ENCODE data around the gene ACOT9. TPM values are rescaled to one million over a fixed set of nuclear protein-coding genes. Genes with fewer than 3 reads are reported as not detected.

ACOT9 gene, protein sequence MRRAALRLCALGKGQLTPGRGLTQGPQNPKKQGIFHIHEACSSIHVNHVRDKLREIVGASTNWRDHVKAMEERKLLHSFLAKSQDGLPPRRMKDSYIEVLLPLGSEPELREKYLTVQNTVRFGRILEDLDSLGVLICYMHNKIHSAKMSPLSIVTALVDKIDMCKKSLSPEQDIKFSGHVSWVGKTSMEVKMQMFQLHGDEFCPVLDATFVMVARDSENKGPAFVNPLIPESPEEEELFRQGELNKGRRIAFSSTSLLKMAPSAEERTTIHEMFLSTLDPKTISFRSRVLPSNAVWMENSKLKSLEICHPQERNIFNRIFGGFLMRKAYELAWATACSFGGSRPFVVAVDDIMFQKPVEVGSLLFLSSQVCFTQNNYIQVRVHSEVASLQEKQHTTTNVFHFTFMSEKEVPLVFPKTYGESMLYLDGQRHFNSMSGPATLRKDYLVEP
- total RNA-seq (51.6 TPM), polyA plus RNA-seq (10 to 100 TPM; 20.0 to 33.0 (median 24.4) TPM)

DNA sequence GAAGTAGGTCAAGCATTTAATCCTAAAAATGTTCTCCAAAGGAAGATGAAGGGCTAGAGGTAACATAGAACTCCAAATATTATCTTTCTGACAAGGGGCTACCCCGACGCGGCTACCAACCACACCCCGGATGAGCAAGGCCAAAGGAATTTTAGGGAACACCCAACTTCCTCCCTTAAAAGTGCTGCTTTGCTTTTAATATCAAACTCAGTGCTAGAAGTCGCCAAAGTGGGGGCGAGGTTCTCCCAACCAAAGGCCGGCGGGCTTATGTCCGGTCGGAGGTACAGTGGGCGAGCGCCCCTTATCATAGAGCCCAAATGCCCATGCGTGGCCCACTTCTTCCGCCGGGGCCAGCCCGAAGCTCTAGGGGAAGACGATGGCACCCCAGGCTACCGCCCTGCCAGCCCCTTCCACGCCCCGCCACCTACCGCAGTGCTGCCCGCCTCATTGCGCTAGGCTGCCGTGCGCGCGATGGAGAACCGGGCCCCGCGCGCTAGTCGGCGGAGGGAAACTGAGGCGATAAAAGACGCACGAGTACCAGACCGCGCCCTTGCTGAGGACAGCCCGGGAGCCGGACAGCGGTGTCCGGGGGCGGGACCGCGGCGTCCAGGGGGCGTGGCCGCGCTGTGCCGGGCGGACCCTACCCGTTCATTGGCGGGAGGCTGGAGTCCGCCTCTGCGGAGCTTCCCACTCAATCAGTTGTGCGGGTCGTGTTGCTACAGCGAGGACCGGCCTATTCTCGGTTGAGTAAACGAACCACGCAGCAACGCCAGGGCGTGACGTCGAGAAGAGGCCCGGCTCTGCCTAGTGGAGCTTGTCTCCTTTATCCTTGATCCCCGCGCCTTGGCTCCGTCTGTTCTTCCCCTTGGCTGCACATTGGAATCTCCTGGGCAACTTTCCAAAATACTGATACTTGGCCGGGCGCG, at the start of gene ACOT9:
Gene ACOT9, minus strand, starts transcription at position 580 of the 926 bp plus-strand sequence. Its CDS starts 132 bp downstream, at position 448.
- DNase-seq, result peak; percentile 68 to 81 (median 75)
- no peaks in the 10 kb centered on the region for H3K27me3 ChIP-seq (ENCODE audit: control insufficient read depth, insufficient read depth, low read length)
- peak within 1 kb of the TSS; percentile 65 for H3K27ac ChIP-seq (ENCODE audit: insufficient read depth, low read length, poor library complexity, severe bottlenecking)
- Mint-ChIP-seq H3K4me3 (peak within 1 kb of the TSS; percentile 88 to 96 (median 92)), H3K4me1 (peaks cover 0 to 47% (median 23%) of the 10 kb centered on the region in 4 donors), H3K27me3 (no peaks in the 10 kb centered on the region), H3K27ac (peak within 1 kb of the TSS; percentile 86 to 93 (median 92)), H3K36me3 (no peaks in the 10 kb centered on the region), H3K9me3 (peaks cover 0 to 2% (median 0%) of the 10 kb centered on the region in 7 donors)
- H3K4me1 ChIP-seq (ENCODE audit: control insufficient read depth, insufficient read depth, low read length, poor library complexity, severe bottlenecking), result peaks cover 20% of the 10 kb centered on the region
- ATAC-seq (ENCODE audit: low read depth in 2 of 2), result peak; percentile 82 to 84
- H3K9me3 ChIP-seq (ENCODE audit: control insufficient read depth in 2 of 2, low read length in 2 of 2), result no peaks in the 10 kb centered on the region
- H3K4me3 ChIP-seq (ENCODE audit: low read depth, low read length), result peak within 1 kb of the TSS; percentile 88
- H3K36me3 ChIP-seq (ENCODE audit: control insufficient read depth, insufficient read depth, low read length), result no peaks in the 10 kb centered on the region

DNA sequence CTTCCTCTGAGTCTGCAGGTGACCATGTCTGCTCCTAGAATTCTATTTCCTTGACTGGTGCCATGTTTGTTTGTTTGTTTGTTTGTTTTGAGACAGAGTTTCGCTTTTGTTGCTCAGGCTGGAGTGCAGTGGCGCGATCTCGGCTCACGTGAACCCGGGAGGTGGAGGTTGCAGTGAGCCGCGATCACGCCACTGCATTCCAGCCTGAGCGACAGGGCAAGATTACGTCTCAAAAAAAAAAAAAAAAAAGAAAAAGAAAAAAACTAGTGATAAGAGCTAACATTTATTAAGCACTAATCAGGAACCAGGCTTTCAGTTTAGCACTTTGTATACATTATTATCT, 47.0 kb upstream of the ACOT9 start:
- Histone ChIP-seq H3K27me3 (ENCODE audit: control insufficient read depth, insufficient read depth, low read length) (no peaks in the 10 kb centered on the region), H3K27ac (ENCODE audit: insufficient read depth, low read length, poor library complexity, severe bottlenecking) (no peak overlapping the region), H3K4me1 (ENCODE audit: control insufficient read depth, insufficient read depth, low read length, poor library complexity, severe bottlenecking) (no peaks in the 10 kb centered on the region), H3K36me3 (ENCODE audit: control insufficient read depth, insufficient read depth, low read length) (peaks cover 7% of the 10 kb centered on the region), H3K4me3 (ENCODE audit: low read depth, low read length) (no peak overlapping the region), H3K9me3 (ENCODE audit: control insufficient read depth in 2 of 2, low read length in 2 of 2) (no peaks in the 10 kb centered on the region)
- Mint-ChIP-seq H3K4me3 (no peak overlapping the region), H3K9me3 (peaks cover 0 to 1% (median 0%) of the 10 kb centered on the region in 7 donors), H3K4me1 (peaks cover 5 to 11% (median 7%) of the 10 kb centered on the region in 4 donors), H3K27me3 (no peaks in the 10 kb centered on the region), H3K27ac (no peak overlapping the region), H3K36me3 (peaks cover 10% of the 10 kb centered on the region)
- no peak for DNase-seq
- ATAC-seq (ENCODE audit: low read depth in 2 of 2), result no peak

DNA sequence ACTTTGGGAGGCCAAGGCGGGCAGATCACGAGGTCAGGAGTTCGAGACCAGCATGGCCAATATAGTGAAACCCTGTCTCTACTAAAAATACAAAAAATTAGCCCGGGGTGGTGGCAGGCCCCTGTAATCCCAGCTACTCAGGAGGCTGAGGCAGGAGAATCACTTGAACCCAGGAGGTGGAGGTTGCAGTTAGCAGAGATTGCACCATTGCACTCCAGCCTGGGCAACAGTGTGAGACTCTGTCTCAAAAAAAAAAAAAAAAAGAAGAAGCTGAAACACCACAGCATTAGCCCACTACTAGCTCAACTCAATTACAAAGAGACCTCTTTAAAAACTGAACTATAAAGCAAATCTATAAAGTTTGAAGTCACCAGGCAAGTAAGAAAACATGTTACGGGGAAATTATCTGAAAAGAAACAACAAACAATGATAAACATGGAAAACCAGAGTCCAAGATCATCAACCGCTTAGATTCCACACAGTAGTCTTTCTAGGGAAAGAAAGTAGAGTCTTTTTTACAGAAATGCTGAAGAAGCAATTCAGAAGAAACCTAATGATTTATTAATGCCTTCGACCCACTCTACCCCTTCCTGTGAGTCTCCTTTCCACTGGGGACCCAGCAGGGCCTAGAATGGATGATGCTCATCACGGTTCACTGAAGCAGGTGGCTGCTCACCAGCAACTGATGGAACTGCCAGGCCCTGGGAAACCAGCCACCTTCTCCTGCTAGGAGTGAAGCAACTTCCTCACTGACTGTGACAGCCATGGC, 46.5 kb upstream of the ACOT9 start:
- H3K9me3 ChIP-seq (ENCODE audit: control insufficient read depth in 2 of 2, low read length in 2 of 2), result no peaks in the 10 kb centered on the region
- H3K9me3 Mint-ChIP-seq, result peaks cover 0 to 1% (median 0%) of the 10 kb centered on the region in 7 donors
- H3K27me3 ChIP-seq (ENCODE audit: control insufficient read depth, insufficient read depth, low read length), result no peaks in the 10 kb centered on the region
- no peak overlapping the region for H3K4me3 ChIP-seq (ENCODE audit: low read depth, low read length)
- H3K4me3 Mint-ChIP-seq, result no peak overlapping the region
- H3K27ac ChIP-seq (ENCODE audit: insufficient read depth, low read length, poor library complexity, severe bottlenecking), result no peak overlapping the region
- H3K4me1 Mint-ChIP-seq, result peaks cover 5 to 16% (median 10%) of the 10 kb centered on the region in 4 donors
- H3K36me3 ChIP-seq (ENCODE audit: control insufficient read depth, insufficient read depth, low read length), result peaks cover 10% of the 10 kb centered on the region
- no peak for ATAC-seq (ENCODE audit: low read depth in 2 of 2)
- H3K4me1 ChIP-seq (ENCODE audit: control insufficient read depth, insufficient read depth, low read length, poor library complexity, severe bottlenecking), result peaks cover 4% of the 10 kb centered on the region
- no peak for DNase-seq
- H3K36me3 Mint-ChIP-seq, result peaks cover 11% of the 10 kb centered on the region
- H3K27ac Mint-ChIP-seq, result no peak overlapping the region
- H3K27me3 Mint-ChIP-seq, result no peaks in the 10 kb centered on the region

DNA sequence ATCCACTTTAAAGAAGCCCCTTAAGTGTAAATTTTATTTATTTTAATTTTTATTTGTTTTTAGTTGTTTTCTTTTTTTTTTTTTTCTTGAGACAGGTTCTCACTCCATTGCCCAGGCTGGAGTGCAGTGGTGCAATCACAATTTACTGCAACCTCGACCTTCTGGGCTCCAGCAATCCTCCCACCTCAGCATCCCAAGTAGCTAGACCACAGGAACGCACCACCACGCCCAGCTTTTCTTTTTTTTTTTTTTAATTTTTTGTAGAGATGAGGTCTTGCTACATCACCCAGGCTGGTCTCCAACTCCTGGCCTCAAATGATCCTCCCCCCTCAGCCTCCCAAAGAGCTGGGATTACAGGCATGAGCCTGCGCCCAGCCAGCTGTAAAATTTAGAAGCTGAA, 45.9 kb upstream of the ACOT9 start:
- Histone ChIP-seq H3K4me3 (ENCODE audit: low read depth, low read length) (no peak overlapping the region), H3K27me3 (ENCODE audit: control insufficient read depth, insufficient read depth, low read length) (no peaks in the 10 kb centered on the region), H3K36me3 (ENCODE audit: control insufficient read depth, insufficient read depth, low read length) (peaks cover 10% of the 10 kb centered on the region), H3K4me1 (ENCODE audit: control insufficient read depth, insufficient read depth, low read length, poor library complexity, severe bottlenecking) (peaks cover 6% of the 10 kb centered on the region), H3K27ac (ENCODE audit: insufficient read depth, low read length, poor library complexity, severe bottlenecking) (no peak overlapping the region), H3K9me3 (ENCODE audit: control insufficient read depth in 2 of 2, low read length in 2 of 2) (no peaks in the 10 kb centered on the region)
- ATAC-seq (ENCODE audit: low read depth in 2 of 2) (no peak), DNase-seq (no peak)
- Mint-ChIP-seq H3K4me3 (no peak overlapping the region), H3K9me3 (peaks cover 0 to 1% (median 0%) of the 10 kb centered on the region in 7 donors), H3K4me1 (peaks cover 8 to 23% (median 13%) of the 10 kb centered on the region in 4 donors), H3K27ac (no peak overlapping the region), H3K27me3 (no peaks in the 10 kb centered on the region), H3K36me3 (peaks cover 14% of the 10 kb centered on the region)

DNA sequence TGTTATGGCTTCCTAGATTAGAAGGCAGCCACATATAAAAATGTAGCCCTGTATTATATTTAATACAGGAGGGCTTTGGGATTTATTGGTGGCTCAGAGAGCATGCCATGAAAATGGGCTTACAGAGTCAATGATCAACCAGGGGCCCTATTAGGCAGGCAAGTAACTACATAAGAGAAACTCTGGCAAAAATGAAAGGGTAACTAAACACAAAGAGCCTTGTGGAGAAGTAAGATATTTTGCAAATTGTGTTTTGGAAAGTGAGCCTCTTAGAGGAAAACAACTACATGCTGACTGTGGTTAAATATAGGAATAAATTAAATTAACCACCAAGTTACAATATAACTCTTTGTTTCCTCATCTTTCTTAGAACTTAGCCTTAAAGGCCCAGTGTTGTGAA, 45.4 kb upstream of the ACOT9 start:
- peaks cover 0 to 1% (median 0%) of the 10 kb centered on the region in 7 donors for H3K9me3 Mint-ChIP-seq
- no peak overlapping the region for H3K27ac Mint-ChIP-seq
- Histone ChIP-seq H3K27ac (ENCODE audit: insufficient read depth, low read length, poor library complexity, severe bottlenecking) (no peak overlapping the region), H3K4me3 (ENCODE audit: low read depth, low read length) (no peak overlapping the region), H3K9me3 (ENCODE audit: control insufficient read depth in 2 of 2, low read length in 2 of 2) (no peaks in the 10 kb centered on the region), H3K27me3 (ENCODE audit: control insufficient read depth, insufficient read depth, low read length) (no peaks in the 10 kb centered on the region), H3K4me1 (ENCODE audit: control insufficient read depth, insufficient read depth, low read length, poor library complexity, severe bottlenecking) (peaks cover 6% of the 10 kb centered on the region), H3K36me3 (ENCODE audit: control insufficient read depth, insufficient read depth, low read length) (peaks cover 10% of the 10 kb centered on the region)
- peaks cover 8 to 27% (median 14%) of the 10 kb centered on the region in 4 donors for H3K4me1 Mint-ChIP-seq
- ATAC-seq (ENCODE audit: low read depth in 2 of 2) (no peak), DNase-seq (no peak)
- peak overlapping the region in 2 of 4 donors; percentile 42 to 71 for H3K4me3 Mint-ChIP-seq
- peaks cover 17% of the 10 kb centered on the region for H3K36me3 Mint-ChIP-seq
- H3K27me3 Mint-ChIP-seq, result no peaks in the 10 kb centered on the region

DNA sequence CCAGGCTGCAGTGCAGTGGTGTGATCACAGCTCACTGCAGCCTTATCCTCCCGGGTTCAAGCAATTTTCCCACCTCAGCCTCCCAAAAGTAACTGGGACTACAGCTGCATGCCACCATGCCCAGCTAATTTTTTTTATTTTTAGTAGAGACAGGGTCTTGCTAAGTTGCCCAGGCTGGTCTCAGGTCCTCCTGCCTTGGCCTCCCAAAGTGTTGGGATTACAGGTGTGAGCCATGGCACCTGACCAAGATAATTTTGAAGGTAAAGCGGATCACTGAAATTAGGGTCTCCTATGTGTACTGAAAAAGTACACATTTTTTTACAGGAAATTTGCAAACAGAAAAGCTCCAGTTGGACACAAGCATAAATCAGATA, 44.7 kb upstream of the ACOT9 start:
- Histone ChIP-seq H3K27ac (ENCODE audit: insufficient read depth, low read length, poor library complexity, severe bottlenecking) (no peak overlapping the region), H3K4me3 (ENCODE audit: low read depth, low read length) (no peak overlapping the region), H3K9me3 (ENCODE audit: control insufficient read depth in 2 of 2, low read length in 2 of 2) (no peaks in the 10 kb centered on the region), H3K4me1 (ENCODE audit: control insufficient read depth, insufficient read depth, low read length, poor library complexity, severe bottlenecking) (peaks cover 7% of the 10 kb centered on the region), H3K27me3 (ENCODE audit: control insufficient read depth, insufficient read depth, low read length) (no peaks in the 10 kb centered on the region), H3K36me3 (ENCODE audit: control insufficient read depth, insufficient read depth, low read length) (peaks cover 10% of the 10 kb centered on the region)
- H3K9me3 Mint-ChIP-seq, result peaks cover 0 to 1% (median 0%) of the 10 kb centered on the region in 7 donors
- DNase-seq, result no peak
- peaks cover 8 to 31% (median 15%) of the 10 kb centered on the region in 4 donors for H3K4me1 Mint-ChIP-seq
- H3K27ac Mint-ChIP-seq, result no peak overlapping the region
- H3K36me3 Mint-ChIP-seq, result peaks cover 17% of the 10 kb centered on the region
- H3K27me3 Mint-ChIP-seq, result no peaks in the 10 kb centered on the region
- no peak overlapping the region for H3K4me3 Mint-ChIP-seq
- ATAC-seq (ENCODE audit: low read depth in 2 of 2), result no peak

DNA sequence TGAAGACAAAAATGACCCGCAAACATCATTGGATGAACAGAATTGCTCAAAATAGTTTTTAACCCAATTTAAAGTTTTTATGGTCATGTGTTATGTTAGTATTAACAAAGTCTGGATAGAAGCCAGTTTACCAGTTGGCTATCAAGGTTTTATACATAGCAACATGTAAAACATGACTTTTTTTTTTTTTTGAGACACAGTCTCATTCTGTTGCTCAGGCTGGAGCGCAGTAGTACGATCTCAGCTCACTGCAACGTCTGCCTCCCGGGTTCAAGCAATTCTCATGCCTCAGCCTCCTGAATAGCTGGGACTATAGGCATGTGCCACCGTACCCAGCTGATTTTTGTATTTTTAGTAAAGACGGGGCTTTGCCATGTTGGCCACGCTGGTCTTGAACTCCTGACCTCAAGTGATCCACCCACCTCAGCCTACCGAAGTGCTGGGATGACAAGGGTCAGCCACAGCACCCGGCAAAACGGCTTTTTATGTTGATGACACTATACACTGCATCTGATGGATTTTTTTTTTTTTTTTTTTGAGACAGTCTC, 43.3 kb upstream of the ACOT9 start:
- Mint-ChIP-seq H3K4me1 (peaks cover 8 to 44% (median 20%) of the 10 kb centered on the region in 4 donors), H3K9me3 (peaks cover 0 to 1% (median 0%) of the 10 kb centered on the region in 7 donors), H3K27me3 (no peaks in the 10 kb centered on the region), H3K4me3 (peak overlapping the region in 3 of 4 donors; percentile 63 to 95 (median 63)), H3K36me3 (peaks cover 17% of the 10 kb centered on the region), H3K27ac (peak overlapping the region in 1 of 3 donors; percentile 20)
- Histone ChIP-seq H3K27ac (ENCODE audit: insufficient read depth, low read length, poor library complexity, severe bottlenecking) (no peak overlapping the region), H3K36me3 (ENCODE audit: control insufficient read depth, insufficient read depth, low read length) (peaks cover 10% of the 10 kb centered on the region), H3K4me1 (ENCODE audit: control insufficient read depth, insufficient read depth, low read length, poor library complexity, severe bottlenecking) (peaks cover 16% of the 10 kb centered on the region), H3K9me3 (ENCODE audit: control insufficient read depth in 2 of 2, low read length in 2 of 2) (no peaks in the 10 kb centered on the region), H3K4me3 (ENCODE audit: low read depth, low read length) (no peak overlapping the region), H3K27me3 (ENCODE audit: control insufficient read depth, insufficient read depth, low read length) (no peaks in the 10 kb centered on the region)
- DNase-seq (no peak), ATAC-seq (ENCODE audit: low read depth in 2 of 2) (no peak)
